Liver (tissue), 9 donors: Measurements from ENCODE around the gene HTR3B. TPM values are rescaled to one million over a fixed set of nuclear protein-coding genes. Genes with fewer than 3 reads are reported as not detected.

Experiments
- DNase-seq: peaks from one replicate; pipeline ENCODE4 v3.0.0-alpha.2; 2017; ENCODE audit warnings: low spot score
- H3K27ac ChIP-seq, 2 donors: one replicate each; pipeline ENCODE4 v1.7.0; 2013; ENCODE audit warnings: inconsistent platforms in 2 of 2, low read length in 2 of 2, control low read depth in 1 of 2, low read depth in 1 of 2, mild to moderate bottlenecking in 1 of 2
- H3K27me3 ChIP-seq, 4 donors: one replicate each; pipeline versions ENCODE4 v1.6.1 to v1.7.0; 2013; ENCODE audit warnings: low read length in 3 of 4, inconsistent platforms in 1 of 4, mild to moderate bottlenecking in 1 of 4, moderate library complexity in 1 of 4; ENCODE audit not compliant: control insufficient read depth in 4 of 4, insufficient read depth in 4 of 4
- H3K36me3 ChIP-seq, 4 donors: one replicate each; pipeline versions ENCODE4 v1.6.1 to v1.7.0; 2013; ENCODE audit warnings: low read length in 3 of 4, mild to moderate bottlenecking in 3 of 4, low read depth in 1 of 4, moderate library complexity in 1 of 4; ENCODE audit not compliant: control insufficient read depth in 4 of 4, insufficient read depth in 3 of 4
- H3K4me1 ChIP-seq, 4 donors: one replicate each; pipeline versions ENCODE4 v1.6.1 to v1.7.0; 2013; ENCODE audit warnings: low read length in 3 of 4, mild to moderate bottlenecking in 3 of 4, moderate library complexity in 1 of 4; ENCODE audit not compliant: control insufficient read depth in 4 of 4, insufficient read depth in 4 of 4
- H3K4me3 ChIP-seq, 3 donors: one replicate each; pipeline versions ENCODE4 v1.6.1 to v1.7.0; 2013; ENCODE audit warnings: low read length in 3 of 3, control low read depth in 1 of 3, low read depth in 1 of 3, mild to moderate bottlenecking in 1 of 3
- H3K9ac ChIP-seq, 2 donors: one replicate each; pipeline ENCODE4 v1.7.0; 2013; ENCODE audit warnings: low read length in 2 of 2, mild to moderate bottlenecking in 2 of 2, moderate library complexity in 2 of 2, control low read depth in 1 of 2, low read depth in 1 of 2
- H3K9me3 ChIP-seq, 4 donors: one replicate each; pipeline versions ENCODE4 v1.6.1 to v1.7.0; 2013; ENCODE audit warnings: low read length in 3 of 4; ENCODE audit not compliant: control insufficient read depth in 4 of 4
- ATF3 ChIP-seq: IDR thresholded peaks from 2 replicates; pipeline ENCODE4 v1.6.1; 2016; ENCODE audit warnings: antibody characterized with exemption
- EGR1 ChIP-seq, 2 donors: IDR thresholded peaks; 2 replicates each; pipeline ENCODE4 v1.6.1; 2016 to 2018; ENCODE audit warnings: antibody characterized with exemption in 2 of 2, low read depth in 2 of 2
- FOXA1 ChIP-seq: IDR thresholded peaks from 2 replicates; pipeline ENCODE4 v1.6.1; 2016; ENCODE audit warnings: antibody characterized with exemption
- FOXA2 ChIP-seq: IDR thresholded peaks from 2 replicates; pipeline ENCODE4 v1.6.1; 2016; ENCODE audit warnings: antibody characterized with exemption
- GABPA ChIP-seq, 2 donors: IDR thresholded peaks in 1 of 2; conservative IDR thresholded peaks in 1 of 2; 2 replicates each; pipeline ENCODE4 v1.6.1; 2016; ENCODE audit warnings: antibody characterized with exemption in 2 of 2, mild to moderate bottlenecking in 1 of 2, moderate library complexity in 1 of 2
- HNF4A ChIP-seq, 2 donors: conservative IDR thresholded peaks; 2 replicates each; pipeline ENCODE4 v1.6.1; 2016; ENCODE audit warnings: antibody characterized with exemption in 2 of 2, mild to moderate bottlenecking in 2 of 2
- HNF4G ChIP-seq: IDR thresholded peaks from 2 replicates; pipeline ENCODE4 v1.6.1; 2016; ENCODE audit warnings: antibody characterized with exemption
- JUND ChIP-seq, 2 donors: IDR thresholded peaks; 2 replicates each; pipeline ENCODE4 v1.6.1; 2016; ENCODE audit warnings: antibody characterized with exemption in 2 of 2
- MAX ChIP-seq: IDR thresholded peaks from 2 replicates; pipeline ENCODE4 v1.6.1; 2016; ENCODE audit warnings: antibody characterized with exemption
- NR2F2 ChIP-seq: IDR thresholded peaks from 2 replicates; pipeline ENCODE4 v1.6.1; 2016; ENCODE audit warnings: antibody characterized with exemption
- RAD21 ChIP-seq, 2 donors: IDR thresholded peaks; 2 replicates each; pipeline ENCODE4 v1.6.1; 2016; ENCODE audit warnings: antibody characterized with exemption in 2 of 2, mild to moderate bottlenecking in 2 of 2
- REST ChIP-seq: IDR thresholded peaks from 2 replicates; pipeline ENCODE4 v1.6.1; 2016; ENCODE audit warnings: antibody characterized with exemption, mild to moderate bottlenecking
- RXRA ChIP-seq, 2 donors: IDR thresholded peaks; 2 replicates each; pipeline ENCODE4 v1.6.1; 2017 to 2018; ENCODE audit warnings: antibody characterized with exemption in 2 of 2, mild to moderate bottlenecking in 1 of 2
- SP1 ChIP-seq: IDR thresholded peaks from 2 replicates; pipeline ENCODE4 v1.6.1; 2018; ENCODE audit warnings: antibody characterized with exemption, mild to moderate bottlenecking
- TAF1 ChIP-seq: conservative IDR thresholded peaks from 2 replicates; pipeline ENCODE4 v1.6.1; 2016; ENCODE audit warnings: antibody characterized with exemption, mild to moderate bottlenecking
- YY1 ChIP-seq: IDR thresholded peaks from 2 replicates; pipeline ENCODE4 v1.6.1; 2016; ENCODE audit warnings: antibody characterized with exemption, mild to moderate bottlenecking
- WGBS: extraction: QIAGEN DNeasy Blood & Tissue Kit; methylation state at CpG from one replicate; pipeline ENCODE4 v1.1.7; 2013; 5-methylcytosine and 5-hydroxymethylcytosine counted together
- polyA plus RNA-seq, 2 donors: library from polyadenylated mRNA; stranded (reverse) in 1 of 2; unstranded in 1 of 2; fragments of 200-250 nt in 1 of 2; fragments of >200 nt in 1 of 2; fragmentation: Nextera tagmentation in 1 of 2; extraction: Ambion mirVana in 1 of 2; gene quantifications; one replicate each; pipeline versions ENCODE4 v1.2.1 to v1.2.3, GENCODE V29; 2013 to 2015
- total RNA-seq, 2 donors: library from RNA; depleted of rRNA; stranded (reverse); fragments of >200 nt; gene quantifications; one replicate each; pipeline ENCODE4 v1.2.3, GENCODE V29; 2014
- TF ChIP-seq, protein P1 (sequence below): IDR thresholded peaks from 2 replicates; pipeline ENCODE4 v1.6.1; 2016; ENCODE audit warnings: antibody characterized with exemption
- TF ChIP-seq, protein P2 (sequence below): fragments of 150-350 bp; IDR thresholded peaks from 2 replicates; pipeline ENCODE4 v1.5.1; 2017; ENCODE audit warnings: improper control_type of control experiment, low read depth, low read length; ENCODE audit not compliant: missing input control
- donor health status: healthy.
- donor health status: healthy.
- donor health status: healthy.
- donor health status: healthy.
- donor health status: healthy.

HTR3B gene
- total and polyA plus RNA-seq, 4 donors = not detected

DNA sequence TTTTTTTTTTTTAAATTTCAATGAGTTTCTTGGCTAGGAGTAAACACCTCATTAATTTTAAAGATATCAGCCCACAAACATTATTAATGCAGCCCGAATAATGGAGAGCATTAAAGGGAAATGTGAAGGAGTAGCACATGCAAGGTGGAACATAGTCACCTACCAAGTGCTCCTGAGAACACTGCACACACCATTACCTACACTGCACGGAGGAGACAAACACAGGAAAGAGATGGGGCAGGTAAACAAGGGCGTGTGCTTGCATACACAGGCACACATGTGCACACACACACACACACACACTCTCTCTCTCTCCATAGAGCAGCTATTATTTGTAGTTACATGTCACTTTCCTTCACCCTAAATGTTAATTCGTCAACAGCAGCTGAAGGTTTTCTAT is 30.2 kb downstream of the HTR3B start:
- WGBS = 72% methylated on average over 4 of the region's 4 CpGs
- Histone ChIP-seq H3K9me3 (no peaks in the 10 kb centered on the region), H3K27me3 (peaks cover 0 to 6% (median 0%) of the 10 kb centered on the region in 4 donors), H3K9ac (no peak overlapping the region), H3K4me1 (no peaks in the 10 kb centered on the region), H3K4me3 (no peak overlapping the region), H3K27ac (no peak overlapping the region), H3K36me3 (no peaks in the 10 kb centered on the region)
- DNase-seq = no peak
- TF ChIP-seq RAD21 (IDR thresholded peaks at IDR 0.05) = no peak
- TF ChIP-seq GABPA (IDR thresholded peaks at IDR 0.05 in 1 of 2, conservative IDR thresholded peaks at IDR 0.05 in 1 of 2) = no peak
- TF ChIP-seq, protein P1, sequence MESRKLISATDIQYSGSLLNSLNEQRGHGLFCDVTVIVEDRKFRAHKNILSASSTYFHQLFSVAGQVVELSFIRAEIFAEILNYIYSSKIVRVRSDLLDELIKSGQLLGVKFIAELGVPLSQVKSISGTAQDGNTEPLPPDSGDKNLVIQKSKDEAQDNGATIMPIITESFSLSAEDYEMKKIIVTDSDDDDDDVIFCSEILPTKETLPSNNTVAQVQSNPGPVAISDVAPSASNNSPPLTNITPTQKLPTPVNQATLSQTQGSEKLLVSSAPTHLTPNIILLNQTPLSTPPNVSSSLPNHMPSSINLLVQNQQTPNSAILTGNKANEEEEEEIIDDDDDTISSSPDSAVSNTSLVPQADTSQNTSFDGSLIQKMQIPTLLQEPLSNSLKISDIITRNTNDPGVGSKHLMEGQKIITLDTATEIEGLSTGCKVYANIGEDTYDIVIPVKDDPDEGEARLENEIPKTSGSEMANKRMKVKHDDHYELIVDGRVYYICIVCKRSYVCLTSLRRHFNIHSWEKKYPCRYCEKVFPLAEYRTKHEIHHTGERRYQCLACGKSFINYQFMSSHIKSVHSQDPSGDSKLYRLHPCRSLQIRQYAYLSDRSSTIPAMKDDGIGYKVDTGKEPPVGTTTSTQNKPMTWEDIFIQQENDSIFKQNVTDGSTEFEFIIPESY = no peak
- TF ChIP-seq JUND (IDR thresholded peaks at IDR 0.05) = no peak
- TF ChIP-seq TAF1 = no peak
- no peak for TF ChIP-seq HNF4G
- TF ChIP-seq MAX = no peak
- TF ChIP-seq, protein P2, sequence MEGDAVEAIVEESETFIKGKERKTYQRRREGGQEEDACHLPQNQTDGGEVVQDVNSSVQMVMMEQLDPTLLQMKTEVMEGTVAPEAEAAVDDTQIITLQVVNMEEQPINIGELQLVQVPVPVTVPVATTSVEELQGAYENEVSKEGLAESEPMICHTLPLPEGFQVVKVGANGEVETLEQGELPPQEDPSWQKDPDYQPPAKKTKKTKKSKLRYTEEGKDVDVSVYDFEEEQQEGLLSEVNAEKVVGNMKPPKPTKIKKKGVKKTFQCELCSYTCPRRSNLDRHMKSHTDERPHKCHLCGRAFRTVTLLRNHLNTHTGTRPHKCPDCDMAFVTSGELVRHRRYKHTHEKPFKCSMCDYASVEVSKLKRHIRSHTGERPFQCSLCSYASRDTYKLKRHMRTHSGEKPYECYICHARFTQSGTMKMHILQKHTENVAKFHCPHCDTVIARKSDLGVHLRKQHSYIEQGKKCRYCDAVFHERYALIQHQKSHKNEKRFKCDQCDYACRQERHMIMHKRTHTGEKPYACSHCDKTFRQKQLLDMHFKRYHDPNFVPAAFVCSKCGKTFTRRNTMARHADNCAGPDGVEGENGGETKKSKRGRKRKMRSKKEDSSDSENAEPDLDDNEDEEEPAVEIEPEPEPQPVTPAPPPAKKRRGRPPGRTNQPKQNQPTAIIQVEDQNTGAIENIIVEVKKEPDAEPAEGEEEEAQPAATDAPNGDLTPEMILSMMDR = no peak
- TF ChIP-seq ATF3 = no peak
- TF ChIP-seq REST = no peak
- no peak for TF ChIP-seq RXRA (IDR thresholded peaks at IDR 0.05)
- no peak for TF ChIP-seq NR2F2
- no peak for TF ChIP-seq HNF4A (conservative IDR thresholded peaks at IDR 0.05)
- TF ChIP-seq EGR1 (IDR thresholded peaks at IDR 0.05; ENCODE audit: low read depth in 2 of 2) = no peak
- TF ChIP-seq FOXA2 = no peak
- TF ChIP-seq FOXA1 = no peak
- no peak for TF ChIP-seq YY1
- no peak for TF ChIP-seq SP1
